ENCODE measurements around the gene G6PC3.

- TF ChIP-seq CTCF (IDR thresholded peaks at IDR 0.05) (no peak), POLR2A (IDR thresholded peaks at IDR 0.05) (no peak)
Measured at GRCh38 chr17:44079877-44080821, 9.6 kb downstream of the G6PC3 start.
